Suprapubic skin (tissue), 4 donors: ENCODE results near the gene PPP1R3G.

Source experiments
- CTCF ChIP-seq, 2 donors: fragments of 200-600 bp in 1 of 2; fragments of 450-650 bp in 1 of 2; sonication (generic) in 1 of 2; IDR thresholded peaks; one replicate each; pipeline ENCODE4 v1.5.1; 2016 to 2019; ENCODE audit warnings: antibody characterized with exemption in 2 of 2, mild to moderate bottlenecking in 1 of 2, moderate library complexity in 1 of 2
- POLR2A ChIP-seq, 2 donors: fragments of 450-650 bp; IDR thresholded peaks; one replicate each; pipeline ENCODE4 v1.6.1; 2017; ENCODE audit warnings: antibody characterized with exemption in 2 of 2, mild to moderate bottlenecking in 2 of 2, moderate library complexity in 2 of 2
- POLR2AphosphoS5 ChIP-seq, 3 donors: sonication (generic); formaldehyde crosslinking; IDR thresholded peaks; one replicate each; pipeline ENCODE4 v1.6.1; 2017; ENCODE audit warnings: antibody characterized with exemption in 3 of 3

GRCh38 chr6:5113096-5113495, 28.0 kb downstream of the PPP1R3G start:
- TF ChIP-seq CTCF (IDR thresholded peaks at IDR 0.05) (no peak), POLR2AphosphoS5 (IDR thresholded peaks at IDR 0.05) (no peak), POLR2A (IDR thresholded peaks at IDR 0.05) (no peak)
